Mesodermal cell (in vitro differentiated cells): ENCODE measurements around the gene CASD1.

ENCODE experiments used
- H3K27ac ChIP-seq: 2 replicates; pipeline ENCODE4 v1.7.0; 2013; ENCODE audit warnings: mild to moderate bottlenecking, low read depth, low read length, moderate library complexity; ENCODE audit not compliant: severe bottlenecking
- H3K36me3 ChIP-seq: 2 replicates; pipeline ENCODE4 v1.7.1; 2013; ENCODE audit warnings: mild to moderate bottlenecking, low read length, moderate library complexity; ENCODE audit not compliant: control insufficient read depth, insufficient read depth
- H3K4me1 ChIP-seq: one replicate; pipeline ENCODE4 v1.7.1; 2013; ENCODE audit warnings: mild to moderate bottlenecking, low read length; ENCODE audit not compliant: insufficient read depth, control insufficient read depth, poor library complexity, severe bottlenecking
- H3K4me3 ChIP-seq: 2 replicates; pipeline ENCODE4 v1.7.0; 2013; ENCODE audit warnings: low read length, control low read depth, mild to moderate bottlenecking; ENCODE audit not compliant: insufficient read depth, poor library complexity, severe bottlenecking; ENCODE audit errors: extremely low read depth
- H3K9me3 ChIP-seq: 2 replicates; pipeline ENCODE4 v1.7.1; 2013; ENCODE audit warnings: mild to moderate bottlenecking, low read length, moderate library complexity; ENCODE audit not compliant: control insufficient read depth
- WGBS, 2 experiments: methylation state at CpG; one replicate each; pipeline ENCODE4 v1.1.5; 2013; ENCODE audit warnings: missing lambda C conversion rate in 2 of 2; ENCODE audit not compliant: insufficient coverage in 2 of 2; 5-methylcytosine and 5-hydroxymethylcytosine counted together

Gene CASD1

GRCh38 chr7:94491410-94491809, 18.2 kb upstream of the CASD1 start:
- Histone ChIP-seq H3K27ac (no peak overlapping the region), H3K36me3 (no peaks in the 10 kb centered on the region), H3K4me3 (no peak overlapping the region), H3K9me3 (no peaks in the 10 kb centered on the region), H3K4me1 (no peaks in the 10 kb centered on the region)
- WGBS, 2 experiments = 75 to 91% methylated on average over 2 of the region's 3 CpGs

DNA sequence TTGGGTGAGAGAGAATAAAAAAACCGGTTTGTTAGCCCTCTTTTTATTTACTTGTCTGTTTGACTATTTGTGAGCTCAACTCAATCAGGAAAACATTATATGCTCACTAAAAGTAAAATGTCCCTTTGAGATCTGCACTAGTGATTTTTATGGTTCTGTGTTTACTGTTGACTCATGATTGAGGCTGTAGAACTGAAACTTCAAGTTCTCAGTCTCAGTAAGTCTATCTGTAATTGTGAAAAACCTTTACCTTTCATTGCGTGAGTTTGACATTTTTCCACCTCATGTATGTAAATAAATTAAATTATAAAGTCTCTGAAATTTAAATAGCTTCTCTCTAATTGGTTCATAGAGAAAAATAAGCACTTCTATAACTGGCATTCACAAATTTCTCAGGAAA, 17.0 kb upstream of the CASD1 start:
- WGBS, 2 experiments = no CpG with 5 or more reads among the region's 2 CpGs
- Histone ChIP-seq H3K27ac (no peak overlapping the region), H3K4me1 (no peaks in the 10 kb centered on the region), H3K36me3 (no peaks in the 10 kb centered on the region), H3K4me3 (no peak overlapping the region), H3K9me3 (no peaks in the 10 kb centered on the region)

DNA sequence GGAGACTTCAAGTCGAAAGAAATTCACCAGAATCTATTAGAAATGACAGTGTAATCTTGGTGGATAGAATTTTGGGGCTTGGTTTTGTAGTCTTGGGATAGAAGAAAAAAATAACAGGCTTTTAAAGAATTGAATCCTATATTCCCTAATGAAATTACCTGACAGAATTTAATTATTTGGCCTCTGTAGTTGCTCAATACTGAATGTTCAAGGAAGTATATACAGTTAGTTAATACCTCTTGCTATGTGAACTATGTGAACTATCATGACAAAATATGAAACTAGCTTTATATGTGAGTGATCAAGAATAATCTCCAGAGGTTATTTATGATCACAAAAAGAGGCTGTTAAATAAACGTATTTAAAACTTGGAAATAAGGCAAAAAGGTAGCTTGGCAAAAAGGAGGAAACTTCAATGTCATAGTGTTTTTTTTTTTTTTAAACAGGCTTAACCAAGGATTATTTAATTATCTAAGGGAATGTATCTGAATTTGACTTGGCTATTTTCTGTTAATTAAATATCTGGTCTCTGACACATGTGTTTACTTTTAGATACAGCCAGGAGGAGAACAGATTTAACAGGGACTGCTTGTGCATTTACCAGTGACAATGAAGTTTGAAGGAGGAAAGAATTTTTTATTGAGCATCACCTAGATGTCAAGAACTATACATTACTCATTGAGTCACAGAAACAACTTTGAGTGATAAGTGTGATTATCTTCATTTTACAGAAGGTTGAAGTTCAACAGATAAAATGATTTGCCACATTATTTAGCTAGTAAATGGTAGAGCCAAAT, 11.5 kb upstream of the CASD1 start:
- no peaks in the 10 kb centered on the region for H3K36me3 ChIP-seq
- no CpG with 5 or more reads among the region's 2 CpGs for WGBS, 2 experiments
- H3K4me1 ChIP-seq = no peaks in the 10 kb centered on the region
- no peaks in the 10 kb centered on the region for H3K9me3 ChIP-seq
- no peak overlapping the region for H3K4me3 ChIP-seq
- H3K27ac ChIP-seq = no peak overlapping the region

DNA sequence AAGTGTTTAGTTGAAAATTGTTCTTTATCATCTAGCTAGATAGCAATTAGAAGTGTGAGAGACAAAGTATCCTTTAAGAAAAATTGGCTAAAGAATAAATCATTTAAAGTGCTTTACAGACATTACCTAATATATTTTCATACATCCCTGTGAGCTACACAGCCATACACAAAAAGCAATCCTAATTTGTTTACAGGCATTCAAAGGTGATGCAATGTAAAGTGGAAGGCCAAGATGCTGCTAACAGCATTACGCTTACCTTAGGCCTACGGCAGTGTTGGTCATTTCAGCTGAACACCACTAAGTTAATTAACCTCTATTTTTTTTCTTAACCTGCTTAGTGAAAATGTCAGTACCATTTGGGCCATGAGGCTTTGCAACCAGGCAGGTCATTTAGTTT, 10.7 kb upstream of the CASD1 start:
- H3K27ac ChIP-seq = no peak overlapping the region
- H3K9me3 ChIP-seq = no peaks in the 10 kb centered on the region
- no peaks in the 10 kb centered on the region for H3K4me1 ChIP-seq
- H3K36me3 ChIP-seq = no peaks in the 10 kb centered on the region
- H3K4me3 ChIP-seq = no peak overlapping the region
- 96 to 100% methylated on average over 2 of the region's 2 CpGs for WGBS, 2 experiments

GRCh38 chr7:94507462-94507861, 2.1 kb upstream of the CASD1 start:
- 89 to 100% methylated on average over 1 of the region's 1 CpG for WGBS, 2 experiments
- peaks cover 14% of the 10 kb centered on the region for H3K4me1 ChIP-seq
- H3K4me3 ChIP-seq = no peak overlapping the region

DNA sequence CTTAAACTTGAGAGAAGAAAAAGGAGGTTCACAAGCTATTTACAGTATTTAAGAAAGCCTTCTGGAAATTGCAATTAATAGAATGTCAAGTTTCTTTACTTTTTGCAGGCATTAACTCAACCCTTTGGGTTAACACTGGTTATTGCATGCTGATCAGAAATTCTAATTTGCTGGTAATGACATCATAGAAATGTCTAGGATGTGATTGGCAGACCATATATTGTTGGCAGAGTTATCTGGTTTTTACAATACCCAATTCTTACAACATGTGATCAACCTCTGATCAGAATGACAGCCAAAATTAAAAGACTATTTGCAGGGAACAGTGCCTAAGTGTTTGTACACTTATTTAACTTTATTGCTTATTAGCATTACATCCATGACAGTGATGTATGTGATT, 1.6 kb upstream of the CASD1 start:
- Histone ChIP-seq H3K27ac (no peak overlapping the region), H3K4me3 (no peak overlapping the region), H3K4me1 (peaks cover 14% of the 10 kb centered on the region), H3K9me3 (no peaks in the 10 kb centered on the region), H3K36me3 (peaks cover 3% of the 10 kb centered on the region)

More at GRCh38 chr7:94507462-94507861, 2.1 kb upstream of the CASD1 start:
- H3K9me3 ChIP-seq = no peaks in the 10 kb centered on the region
- peaks cover 3% of the 10 kb centered on the region for H3K36me3 ChIP-seq
- H3K27ac ChIP-seq = no peak overlapping the region

DNA sequence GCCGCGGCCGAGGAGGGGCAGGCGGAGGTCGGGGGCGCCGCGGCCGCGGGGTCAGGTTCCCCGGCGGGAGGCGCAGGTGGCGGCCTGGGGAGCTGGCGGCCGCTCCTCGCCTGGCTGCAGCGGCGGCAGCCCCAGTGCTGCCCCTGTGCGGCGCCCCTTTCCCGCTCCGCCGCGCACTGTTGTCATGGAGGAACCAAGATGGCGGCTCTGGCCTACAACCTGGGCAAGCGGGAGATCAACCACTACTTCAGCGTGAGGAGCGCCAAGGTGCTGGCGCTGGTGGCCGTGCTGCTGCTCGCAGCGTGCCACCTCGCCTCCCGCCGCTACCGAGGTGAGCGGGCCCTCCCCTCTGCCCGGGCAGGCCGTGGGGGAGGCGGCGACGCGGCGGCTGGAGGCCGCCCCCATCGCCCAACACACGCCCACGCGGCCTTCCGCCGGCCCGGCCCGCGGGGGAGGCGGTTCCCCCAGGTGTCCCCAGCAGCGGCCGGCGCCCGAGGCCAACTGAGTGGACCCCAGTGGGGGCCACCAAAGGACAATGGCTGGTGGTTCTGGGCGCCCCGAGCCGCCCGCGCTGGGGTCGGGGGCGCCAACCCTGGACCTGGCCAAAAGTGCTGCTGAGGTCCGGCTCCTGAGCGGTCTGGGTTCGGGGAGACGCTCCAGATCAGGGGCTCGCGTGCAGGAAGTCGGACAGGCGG, 425 bp downstream of the CASD1 start:
- peak overlapping the region; percentile 90 for H3K27ac ChIP-seq
- peaks cover 19% of the 10 kb centered on the region for H3K4me1 ChIP-seq
- WGBS, 2 experiments = 0% methylated on average over 48 to 65 of the region's 75 CpGs
- H3K9me3 ChIP-seq = no peaks in the 10 kb centered on the region
- H3K4me3 ChIP-seq = peak overlapping the region; percentile 90
- peaks cover 3% of the 10 kb centered on the region for H3K36me3 ChIP-seq

GRCh38 chr7:94510582-94511496, 1.2 kb downstream of the CASD1 start:
- Histone ChIP-seq H3K4me1 (peaks cover 19% of the 10 kb centered on the region), H3K4me3 (peak overlapping the region; percentile 90), H3K9me3 (no peaks in the 10 kb centered on the region), H3K27ac (peak overlapping the region; percentile 90), H3K36me3 (peaks cover 3% of the 10 kb centered on the region)
- WGBS, 2 experiments = 27 to 29% methylated on average over 13 to 16 of the region's 16 CpGs

GRCh38 chr7:94511718-94512117, 2.1 kb downstream of the CASD1 start:
- H3K4me1 ChIP-seq = peaks cover 19% of the 10 kb centered on the region
- peaks cover 3% of the 10 kb centered on the region for H3K36me3 ChIP-seq
- H3K4me3 ChIP-seq = no peak overlapping the region
- H3K9me3 ChIP-seq = no peaks in the 10 kb centered on the region
- H3K27ac ChIP-seq = no peak overlapping the region

- peaks cover 19% of the 10 kb centered on the region for H3K4me1 ChIP-seq
- no peak overlapping the region for H3K4me3 ChIP-seq
- 62 to 86% methylated on average over 4 to 6 of the region's 11 CpGs for WGBS, 2 experiments
- H3K9me3 ChIP-seq = no peaks in the 10 kb centered on the region
- no peak overlapping the region for H3K27ac ChIP-seq
- peaks cover 3% of the 10 kb centered on the region for H3K36me3 ChIP-seq
Observed at GRCh38 chr7:94512735-94513564, 3.3 kb downstream of the CASD1 start.
